Germinal center (tissue), 1 donor: ENCODE measurements around the gene CDH4.

Source experiments
- DNase-seq: peaks from one replicate; pipeline ENCODE4 v3.0.0; 2012; ENCODE audit warnings: mixed read lengths, low spot score

Gene CDH4

GRCh38 chr20:61917474-61918145 is 665.5 kb downstream of the CDH4 start:
- no peak for DNase-seq

- no peak for DNase-seq
These were observed 666.5 kb downstream of the CDH4 start for GRCh38 chr20:61918548-61918947.

- no peak for DNase-seq
These were observed 667.2 kb downstream of the CDH4 start for GRCh38 chr20:61919239-61919638.

GRCh38 chr20:61919675-61920365 is 667.8 kb downstream of the CDH4 start:
- DNase-seq: no peak

GRCh38 chr20:61922411-61922810 is 670.4 kb downstream of the CDH4 start:
- DNase-seq: no peak

- DNase-seq: no peak
These were observed 670.9 kb downstream of the CDH4 start for GRCh38 chr20:61922936-61923335.

GRCh38 chr20:61923371-61924166 is 671.5 kb downstream of the CDH4 start:
- DNase-seq: no peak

GRCh38 chr20:61924211-61924857 is 672.3 kb downstream of the CDH4 start:
- DNase-seq: no peak

GRCh38 chr20:61924858-61925554 is 672.9 kb downstream of the CDH4 start:
- DNase-seq: no peak

GRCh38 chr20:61925555-61926252 is 673.6 kb downstream of the CDH4 start:
- DNase-seq: no peak

GRCh38 chr20:61926253-61926613 is 674.2 kb downstream of the CDH4 start:
- no peak for DNase-seq

- DNase-seq: no peak
These were observed 674.7 kb downstream of the CDH4 start for GRCh38 chr20:61926796-61927192.

- DNase-seq: no peak
These were observed 675.2 kb downstream of the CDH4 start for GRCh38 chr20:61927193-61927825.

GRCh38 chr20:61927826-61928541 is 675.9 kb downstream of the CDH4 start:
- no peak for DNase-seq

GRCh38 chr20:61929561-61929960 is 677.5 kb downstream of the CDH4 start:
- no peak for DNase-seq

GRCh38 chr20:61929971-61930666 is 678.1 kb downstream of the CDH4 start:
- DNase-seq: no peak

GRCh38 chr20:61930776-61931475 is 678.9 kb downstream of the CDH4 start:
- no peak for DNase-seq

- no peak for DNase-seq
These were observed 679.6 kb downstream of the CDH4 start for GRCh38 chr20:61931476-61932198.
